ENCODE results near the gene IL1RAP.

GRCh38 chr3:190676481-190676880 lies 162.6 kb downstream of the IL1RAP start:
- TF ChIP-seq CTCF (IDR thresholded peaks at IDR 0.05; ENCODE audit: poor library complexity) (no peak), EZH2 (IDR thresholded peaks at IDR 0.05; ENCODE audit: borderline replicate concordance) (no peak)

Measured in hepatocyte (in vitro differentiated cells).